ENCODE results near the gene AFG3L2. TPM values are rescaled to one million over a fixed set of nuclear protein-coding genes. Genes with fewer than 3 reads are reported as not detected.

The AFG3L2 gene
- total RNA-seq, 4 donors from 2014 or later = 39.8 to 47.7 (median 41.7) TPM

- 19% methylated on average over 6 of the region's 6 CpGs for whole genome bisulfite sequencing
- no peak for DNase-seq (ENCODE audit: extremely low spot score)
- no peaks in the 10 kb centered on the region for H3K27me3 ChIP-seq
Observed at GRCh38 chr18:12317664-12318333, 59.2 kb downstream of the AFG3L2 start.

GRCh38 chr18:12315911-12316310 lies 61.1 kb downstream of the AFG3L2 start:
- H3K36me3 ChIP-seq = peaks cover 16 to 72% (median 42%) of the 10 kb centered on the region in 4 donors
- peak overlapping the region; percentile 77 to 100 (median 82) for H3K27ac ChIP-seq (replicated peaks in 1 of 4)
- H3K27me3 ChIP-seq = no peaks in the 10 kb centered on the region
- H3K4me1 ChIP-seq = peaks cover 69 to 85% (median 75%) of the 10 kb centered on the region in 4 donors
- TF ChIP-seq CTCF (IDR thresholded peaks at IDR 0.05) (no peak), POLR2A (IDR thresholded peaks at IDR 0.05; ENCODE audit: low read depth) (no peak), POLR2AphosphoS5 (IDR thresholded peaks at IDR 0.05) (no peak), EP300 (IDR thresholded peaks at IDR 0.05) (no peak)
- intact Hi-C loops (cut with DNase I) = no loop called here
- DNase-seq (ENCODE audit: extremely low spot score) = no peak
- peak overlapping the region in 2 of 4 donors; percentile 1 to 14 for H3K4me3 ChIP-seq
- 32% methylated on average over 5 of the region's 5 CpGs for WGBS
- H3K9me3 ChIP-seq = peaks cover 0 to 7% (median 4%) of the 10 kb centered on the region in 4 donors

More at GRCh38 chr18:12317664-12318333, 59.2 kb downstream of the AFG3L2 start:
- intact Hi-C loops (cut with DNase I) = loop anchor here (2.0 kb wide), 1 partner anchor 59 kb away; the partner anchor contains the start of gene AFG3L2
- H3K4me3 ChIP-seq = peak overlapping the region in 3 of 4 donors; percentile 17 to 18 (median 17)
- H3K4me1 ChIP-seq = peaks cover 69 to 88% (median 82%) of the 10 kb centered on the region in 4 donors
- H3K27ac ChIP-seq (replicated peaks in 1 of 4) = peak overlapping the region; percentile 77 to 100 (median 82)
- no peaks in the 10 kb centered on the region for H3K9me3 ChIP-seq
- no peak for TF ChIP-seq CTCF (IDR thresholded peaks at IDR 0.05)
- TF ChIP-seq POLR2AphosphoS5 (IDR thresholded peaks at IDR 0.05) = peak in 1 of 2 donors; percentile 76
- H3K36me3 ChIP-seq = peaks cover 0 to 70% (median 37%) of the 10 kb centered on the region in 4 donors

GRCh38 chr18:12315490-12315889 lies 61.5 kb downstream of the AFG3L2 start:
- WGBS = 44% methylated on average over 10 of the region's 10 CpGs
- TF ChIP-seq EP300 (IDR thresholded peaks at IDR 0.05) = no peak
- peak in 1 of 2 donors; percentile 41 for TF ChIP-seq POLR2AphosphoS5 (IDR thresholded peaks at IDR 0.05)
- TF ChIP-seq POLR2A (IDR thresholded peaks at IDR 0.05; ENCODE audit: low read depth) = no peak
- TF ChIP-seq CTCF (IDR thresholded peaks at IDR 0.05) = no peak
- peak overlapping the region in 2 of 4 donors; percentile 1 to 34 for H3K4me3 ChIP-seq
- peak overlapping the region; percentile 77 to 100 (median 82) for H3K27ac ChIP-seq (replicated peaks in 1 of 4)
- peaks cover 68 to 85% (median 75%) of the 10 kb centered on the region in 4 donors for H3K4me1 ChIP-seq
- peaks cover 18 to 72% (median 40%) of the 10 kb centered on the region in 4 donors for H3K36me3 ChIP-seq
- H3K9me3 ChIP-seq = peaks cover 0 to 7% (median 4%) of the 10 kb centered on the region in 4 donors
- no peak for DNase-seq (ENCODE audit: extremely low spot score)
- H3K27me3 ChIP-seq = no peaks in the 10 kb centered on the region
- intact Hi-C loops (cut with DNase I) = no loop called here

GRCh38 chr18:12314591-12315305 lies 62.3 kb downstream of the AFG3L2 start:
- DNase-seq (ENCODE audit: extremely low spot score) = no peak
- Histone ChIP-seq H3K9me3 (peaks cover 0 to 7% (median 4%) of the 10 kb centered on the region in 4 donors), H3K27me3 (no peaks in the 10 kb centered on the region), H3K4me1 (peaks cover 72 to 88% (median 78%) of the 10 kb centered on the region in 4 donors), H3K36me3 (peaks cover 18 to 66% (median 35%) of the 10 kb centered on the region in 4 donors), H3K4me3 (no peak overlapping the region), H3K27ac (replicated peaks in 1 of 4) (peak overlapping the region; percentile 77 to 100 (median 82))
- intact Hi-C loops (cut with DNase I) = no loop called here
- 60% methylated on average over 1 of the region's 1 CpG for WGBS
- TF ChIP-seq CTCF (IDR thresholded peaks at IDR 0.05) = no peak
- TF ChIP-seq POLR2AphosphoS5 (IDR thresholded peaks at IDR 0.05) = no peak
- TF ChIP-seq POLR2A (IDR thresholded peaks at IDR 0.05; ENCODE audit: low read depth) = no peak
- no peak for TF ChIP-seq EP300 (IDR thresholded peaks at IDR 0.05)

Data from esophagus muscularis mucosa (tissue), 4 donors.